HepG2 (cell line): Measurements from ENCODE around the gene OST4. TPM values are rescaled to one million over a fixed set of nuclear protein-coding genes. Genes with fewer than 3 reads are reported as not detected.

Source experiments
- ATF1 ChIP-seq: IDR thresholded peaks from 2 replicates; pipeline ENCODE4 v1.6.1; 2016; ENCODE audit warnings: mild to moderate bottlenecking, control low read depth
- CBX1 ChIP-seq: IDR thresholded peaks from one replicate; pipeline ENCODE4 v1.6.1; 2016; ENCODE audit warnings: antibody characterized with exemption, low read depth
- HOXD1 ChIP-seq: sonication (generic); formaldehyde crosslinking; IDR thresholded peaks from 2 replicates; pipeline ENCODE4 v1.5.0; 2020; ENCODE audit warnings: missing genetic modification reagents
- KAT2B ChIP-seq: fragments of 150-350 bp; IDR thresholded peaks from 2 replicates; pipeline ENCODE4 v1.6.1; 2014; ENCODE audit warnings: low read depth, low read length, borderline replicate concordance
- KAT8 ChIP-seq: IDR thresholded peaks from 2 replicates; pipeline ENCODE4 v1.6.1; 2016; ENCODE audit warnings: missing genetic modification reagents, missing compliant biosample characterization
- MIXL1 ChIP-seq: IDR thresholded peaks from 2 replicates; pipeline ENCODE4 v1.6.1; 2016
- MTA1 ChIP-seq: sonication (generic); formaldehyde crosslinking; IDR thresholded peaks from 2 replicates; pipeline ENCODE4 v1.4.0; 2020; ENCODE audit warnings: missing genetic modification reagents, mild to moderate bottlenecking, borderline replicate concordance
- NFE2 ChIP-seq: sonication (generic); formaldehyde crosslinking; IDR thresholded peaks from 2 replicates; pipeline ENCODE4 v1.4.0; 2020; ENCODE audit warnings: missing genetic modification reagents
- SRY ChIP-seq: sonication (generic); formaldehyde crosslinking; IDR thresholded peaks from 2 replicates; pipeline ENCODE4 v1.8.0; 2022; ENCODE audit warnings: mild to moderate bottlenecking, missing genetic modification reagents
- TBX3 ChIP-seq: fragments of 450-650 bp; IDR thresholded peaks from 2 replicates; pipeline ENCODE4 v1.6.1; 2017; ENCODE audit warnings: antibody characterized with exemption, mild to moderate bottlenecking, inconsistent platforms, borderline replicate concordance
- ZBTB21 ChIP-seq: sonication (generic); formaldehyde crosslinking; IDR thresholded peaks from 2 replicates; pipeline ENCODE4 v1.4.0; 2020; ENCODE audit warnings: missing genetic modification reagents
- ZBTB7A ChIP-seq: sonication (generic); formaldehyde crosslinking; IDR thresholded peaks from 2 replicates; pipeline ENCODE4 v1.8.0; 2022; ENCODE audit warnings: mild to moderate bottlenecking, missing genetic modification reagents
- ZFP36L2 ChIP-seq: sonication (generic); formaldehyde crosslinking; IDR thresholded peaks from 2 replicates; pipeline ENCODE4 v1.4.0; 2020; ENCODE audit warnings: missing genetic modification reagents
- ZFP90 ChIP-seq: sonication (generic); formaldehyde crosslinking; IDR thresholded peaks from 2 replicates; pipeline ENCODE4 v1.8.0; 2022; ENCODE audit warnings: missing genetic modification reagents, mild to moderate bottlenecking, inconsistent platforms, borderline replicate concordance
- ZNF296 ChIP-seq: sonication (generic); formaldehyde crosslinking; conservative IDR thresholded peaks from 2 replicates; pipeline ENCODE4 v1.5.0; 2020; ENCODE audit warnings: mild to moderate bottlenecking, missing genetic modification reagents
- ZNF317 ChIP-seq: sonication (generic); formaldehyde crosslinking; IDR thresholded peaks from 2 replicates; pipeline ENCODE4 v1.5.0; 2020; ENCODE audit warnings: mild to moderate bottlenecking, missing genetic modification reagents
- ZNF546 ChIP-seq: sonication (generic); formaldehyde crosslinking; conservative IDR thresholded peaks from 2 replicates; pipeline ENCODE4 v1.8.1; 2023; ENCODE audit warnings: mild to moderate bottlenecking, missing genetic modification reagents
- ZNF737 ChIP-seq: sonication (generic); formaldehyde crosslinking; IDR thresholded peaks from 2 replicates; pipeline ENCODE4 v1.5.0; 2020; ENCODE audit warnings: missing genetic modification reagents, mild to moderate bottlenecking, borderline replicate concordance
- ZNF749 ChIP-seq: sonication (generic); formaldehyde crosslinking; IDR thresholded peaks from 2 replicates; pipeline ENCODE4 v1.8.0; 2022; ENCODE audit warnings: mild to moderate bottlenecking, missing genetic modification reagents, moderate library complexity, borderline replicate concordance
- ZSCAN31 ChIP-seq: sonication (generic); formaldehyde crosslinking; IDR thresholded peaks from 2 replicates; pipeline ENCODE4 v1.5.0; 2020; ENCODE audit warnings: low read depth, mild to moderate bottlenecking, missing genetic modification reagents
- polyA plus RNA-seq, 8 experiments: library from polyadenylated mRNA; depleted of rRNA in 3 of 8; stranded (reverse) in 7 of 8; unstranded in 1 of 8; fragments of >200 nt; fragmentation: Illumina TruSeq in 4 of 8; extraction: Trizol in 4 of 8; gene quantifications; 2 replicates each; pipeline versions ENCODE4 v1.2.1 to v1.2.3, GENCODE V29; 2011 to 2016; ENCODE audit warnings: low read depth in 4 of 8, missing spikeins in 1 of 8, mixed read lengths in 1 of 8; ENCODE audit not compliant: insufficient read depth in 1 of 8
- total RNA-seq, 5 experiments: library from RNA; depleted of rRNA; stranded (reverse); fragments of >200 nt; fragmentation: Illumina TruSeq; extraction: Trizol; gene quantifications; 2 replicates each; pipeline ENCODE4 v1.2.3, GENCODE V29; 2016; ENCODE audit warnings: low read depth in 1 of 5
- TF ChIP-seq, protein P1 (sequence below): sonication (generic); formaldehyde crosslinking; IDR thresholded peaks from 2 replicates; pipeline ENCODE4 v1.4.0; 2020; ENCODE audit warnings: missing genetic modification reagents
- TF ChIP-seq, protein P2 (sequence below): IDR thresholded peaks from 2 replicates; pipeline ENCODE4 v1.6.1; 2016; ENCODE audit warnings: low read depth, control low read depth
- TF ChIP-seq, protein P3 (sequence below): sonication (generic); formaldehyde crosslinking; IDR thresholded peaks from 2 replicates; pipeline ENCODE4 v1.5.1; 2020; ENCODE audit warnings: missing genetic modification reagents, mild to moderate bottlenecking, borderline replicate concordance
- TF ChIP-seq, protein P4 (sequence below): sonication (generic); formaldehyde crosslinking; IDR thresholded peaks from 2 replicates; pipeline ENCODE4 v1.4.0; 2020; ENCODE audit warnings: mild to moderate bottlenecking, missing genetic modification reagents
- TF ChIP-seq, protein P5 (sequence below): sonication (generic); formaldehyde crosslinking; IDR thresholded peaks from 2 replicates; pipeline ENCODE4 v1.5.0; 2020; ENCODE audit warnings: mild to moderate bottlenecking, missing genetic modification reagents

The OST4 gene
- total and polyA plus RNA-seq, 2 of the 13 experiments (the other 11 are each of a cell fraction or from before 2014, with no cell fraction given) = 498 to 584 TPM

DNA sequence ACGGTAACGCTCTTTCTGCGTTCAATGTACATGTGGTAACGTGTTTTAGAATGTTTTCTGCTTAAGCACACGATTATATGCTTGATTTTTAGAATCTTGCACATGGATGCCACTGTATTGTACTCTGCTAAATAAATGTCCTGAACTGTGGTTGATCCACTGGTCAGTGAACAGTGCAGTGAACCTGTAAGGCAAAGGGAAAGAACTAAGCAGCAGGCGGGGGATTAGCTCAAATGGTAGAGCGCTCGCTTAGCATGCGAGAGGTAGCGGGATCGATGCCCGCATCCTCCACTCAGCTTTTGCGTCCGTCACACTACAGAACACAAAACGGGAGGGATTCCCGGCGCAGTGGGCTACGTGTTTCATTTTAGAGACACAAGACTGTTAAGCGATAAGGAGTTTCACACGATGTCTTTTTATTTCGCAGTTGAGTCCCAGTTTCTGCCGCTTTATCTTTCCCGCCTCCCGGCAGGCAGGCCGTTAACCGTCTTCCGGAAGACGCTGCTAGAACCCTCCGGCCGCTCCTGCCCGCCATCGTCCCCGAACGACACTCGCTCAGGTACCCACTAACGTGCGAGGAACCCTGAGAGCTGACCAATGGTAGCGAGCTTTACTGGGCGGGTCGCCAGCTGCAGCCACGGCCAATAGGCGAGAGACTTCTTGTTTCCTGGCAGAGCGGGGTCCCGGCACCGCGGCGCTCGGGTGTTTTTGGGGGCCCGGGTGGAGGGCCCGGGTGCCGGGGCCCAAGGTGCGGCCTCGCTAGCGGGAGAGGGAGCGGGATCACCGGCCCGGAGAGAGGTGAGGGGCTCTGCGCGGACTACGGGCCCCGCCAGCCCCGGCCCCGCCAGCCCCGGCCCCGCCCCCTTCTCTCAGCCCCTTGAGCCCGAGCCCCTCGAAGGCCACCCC is 20.2 kb downstream of the OST4 start, which contains the start of gene AGBL5 (continued):
- TF ChIP-seq, protein P1, sequence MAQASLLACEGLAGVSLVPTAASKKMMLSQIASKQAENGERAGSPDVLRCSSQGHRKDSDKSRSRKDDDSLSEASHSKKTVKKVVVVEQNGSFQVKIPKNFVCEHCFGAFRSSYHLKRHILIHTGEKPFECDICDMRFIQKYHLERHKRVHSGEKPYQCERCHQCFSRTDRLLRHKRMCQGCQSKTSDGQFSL (CRISPR knock-in tag) = peak; percentile 59; the same call in 1 of the 2 replicates
- TF ChIP-seq HOXD1 (CRISPR knock-in tag) (peak; percentile 88; the same call in 1 of the 2 replicates), ZFP36L2 (CRISPR knock-in tag) (no peak), ZNF296 (CRISPR knock-in tag) (peak; percentile 88), NFE2 (CRISPR knock-in tag) (peak; percentile 9; the same call in 1 of the 2 replicates), ZNF737 (CRISPR knock-in tag) (peak; percentile 93; the same call in 1 of the 2 replicates), MIXL1 (no peak), ZNF749 (no peak; the same call in 1 of the 2 replicates), KAT8 (CRISPR knock-in tag) (peak; percentile 89), MTA1 (CRISPR knock-in tag) (peak; percentile 30), ATF1 (peak; percentile 87), SRY (peak; percentile 95; the same call in 1 of the 2 replicates), TBX3 (no peak; the same call in 1 of the 2 replicates), ZNF317 (peak; percentile 82; the same call in 1 of the 2 replicates), CBX1 (no peak), ZSCAN31 (CRISPR knock-in tag) (peak; percentile 99), ZBTB7A (no peak), ZFP90 (CRISPR knock-in tag) (peak; percentile 91; the same call in 1 of the 2 replicates), ZNF546 (CRISPR knock-in tag) (peak; percentile 92; the same call in 1 of the 2 replicates), ZBTB21 (no peak; the same call in 1 of the 2 replicates), KAT2B (no peak)
- TF ChIP-seq, protein P2, sequence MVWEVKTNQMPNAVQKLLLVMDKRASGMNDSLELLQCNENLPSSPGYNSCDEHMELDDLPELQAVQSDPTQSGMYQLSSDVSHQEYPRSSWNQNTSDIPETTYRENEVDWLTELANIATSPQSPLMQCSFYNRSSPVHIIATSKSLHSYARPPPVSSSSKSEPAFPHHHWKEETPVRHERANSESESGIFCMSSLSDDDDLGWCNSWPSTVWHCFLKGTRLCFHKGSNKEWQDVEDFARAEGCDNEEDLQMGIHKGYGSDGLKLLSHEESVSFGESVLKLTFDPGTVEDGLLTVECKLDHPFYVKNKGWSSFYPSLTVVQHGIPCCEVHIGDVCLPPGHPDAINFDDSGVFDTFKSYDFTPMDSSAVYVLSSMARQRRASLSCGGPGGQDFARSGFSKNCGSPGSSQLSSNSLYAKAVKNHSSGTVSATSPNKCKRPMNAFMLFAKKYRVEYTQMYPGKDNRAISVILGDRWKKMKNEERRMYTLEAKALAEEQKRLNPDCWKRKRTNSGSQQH (CRISPR knock-in tag) = peak; percentile 81
- TF ChIP-seq, protein P3, sequence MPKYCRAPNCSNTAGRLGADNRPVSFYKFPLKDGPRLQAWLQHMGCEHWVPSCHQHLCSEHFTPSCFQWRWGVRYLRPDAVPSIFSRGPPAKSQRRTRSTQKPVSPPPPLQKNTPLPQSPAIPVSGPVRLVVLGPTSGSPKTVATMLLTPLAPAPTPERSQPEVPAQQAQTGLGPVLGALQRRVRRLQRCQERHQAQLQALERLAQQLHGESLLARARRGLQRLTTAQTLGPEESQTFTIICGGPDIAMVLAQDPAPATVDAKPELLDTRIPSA (CRISPR knock-in tag) = peak; percentile 60; the same call in 1 of the 2 replicates
- TF ChIP-seq, protein P4, sequence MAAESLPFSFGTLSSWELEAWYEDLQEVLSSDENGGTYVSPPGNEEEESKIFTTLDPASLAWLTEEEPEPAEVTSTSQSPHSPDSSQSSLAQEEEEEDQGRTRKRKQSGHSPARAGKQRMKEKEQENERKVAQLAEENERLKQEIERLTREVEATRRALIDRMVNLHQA (CRISPR knock-in tag) = peak; percentile 59; the same call in 1 of the 2 replicates
- TF ChIP-seq, protein P5, sequence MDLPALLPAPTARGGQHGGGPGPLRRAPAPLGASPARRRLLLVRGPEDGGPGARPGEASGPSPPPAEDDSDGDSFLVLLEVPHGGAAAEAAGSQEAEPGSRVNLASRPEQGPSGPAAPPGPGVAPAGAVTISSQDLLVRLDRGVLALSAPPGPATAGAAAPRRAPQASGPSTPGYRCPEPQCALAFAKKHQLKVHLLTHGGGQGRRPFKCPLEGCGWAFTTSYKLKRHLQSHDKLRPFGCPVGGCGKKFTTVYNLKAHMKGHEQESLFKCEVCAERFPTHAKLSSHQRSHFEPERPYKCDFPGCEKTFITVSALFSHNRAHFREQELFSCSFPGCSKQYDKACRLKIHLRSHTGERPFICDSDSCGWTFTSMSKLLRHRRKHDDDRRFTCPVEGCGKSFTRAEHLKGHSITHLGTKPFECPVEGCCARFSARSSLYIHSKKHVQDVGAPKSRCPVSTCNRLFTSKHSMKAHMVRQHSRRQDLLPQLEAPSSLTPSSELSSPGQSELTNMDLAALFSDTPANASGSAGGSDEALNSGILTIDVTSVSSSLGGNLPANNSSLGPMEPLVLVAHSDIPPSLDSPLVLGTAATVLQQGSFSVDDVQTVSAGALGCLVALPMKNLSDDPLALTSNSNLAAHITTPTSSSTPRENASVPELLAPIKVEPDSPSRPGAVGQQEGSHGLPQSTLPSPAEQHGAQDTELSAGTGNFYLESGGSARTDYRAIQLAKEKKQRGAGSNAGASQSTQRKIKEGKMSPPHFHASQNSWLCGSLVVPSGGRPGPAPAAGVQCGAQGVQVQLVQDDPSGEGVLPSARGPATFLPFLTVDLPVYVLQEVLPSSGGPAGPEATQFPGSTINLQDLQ (CRISPR knock-in tag) = peak; percentile 93
